Endothelial cell of umbilical vein (primary cell): ENCODE data around the gene NR1H4.

Experiments used
- CTCF ChIP-seq, 2 donors: IDR thresholded peaks; 1 replicate in 1 of 2; 2 replicates in 1 of 2; pipeline ENCODE4 v1.5.1; 2011; ENCODE audit warnings: low read length in 2 of 2, mild to moderate bottlenecking in 2 of 2, moderate library complexity in 2 of 2, control low read depth in 1 of 2, inconsistent platforms in 1 of 2, low read depth in 1 of 2; ENCODE audit not compliant: insufficient read depth in 1 of 2; ENCODE audit errors: extremely low read depth in 1 of 2
- EZH2 ChIP-seq: IDR thresholded peaks from 2 replicates; pipeline ENCODE4 v1.6.1; 2012; ENCODE audit warnings: borderline replicate concordance, low read depth, mild to moderate bottlenecking, moderate library complexity, low read length, inconsistent platforms; ENCODE audit not compliant: severe bottlenecking
- POLR2A ChIP-seq: IDR thresholded peaks from 2 replicates; pipeline ENCODE4 v1.6.1; 2012; ENCODE audit warnings: low read depth, mild to moderate bottlenecking, control low read depth, low read length
- POLR2AphosphoS5 ChIP-seq: IDR thresholded peaks from 2 replicates; pipeline ENCODE4 v1.6.1; 2012; ENCODE audit warnings: low read depth, mild to moderate bottlenecking, control low read depth, low read length, moderate library complexity; ENCODE audit not compliant: insufficient read depth

- TF ChIP-seq CTCF (IDR thresholded peaks at IDR 0.05; ENCODE audit: extremely low read depth in 1 of 2, insufficient read depth in 1 of 2, low read depth in 1 of 2, low read length in 2 of 2) (no peak), POLR2AphosphoS5 (no peak), POLR2A (no peak), EZH2 (no peak)
Measured at GRCh38 chr12:100458191-100458590, 15.5 kb upstream of the NR1H4 start.
